Small intestine (tissue), 7 donors: ENCODE measurements around the gene EEF1AKMT1. TPM values are rescaled to one million over a fixed set of nuclear protein-coding genes. Genes with fewer than 3 reads are reported as not detected.

Source experiments
- DNase-seq, 2 donors: peaks; one replicate each; pipeline versions ENCODE4 v3.0.0 to v3.0.0-alpha.2; 2013
- FAIRE-seq: peaks from 2 replicates; lab custom pipeline; 2012; peaks lifted over from hg19 to GRCh38; lab: Jason Lieb, UNC
- H3K27ac ChIP-seq, 3 donors: one replicate each; pipeline ENCODE4 v1.5.1; 2013; ENCODE audit warnings: low read length in 2 of 3, mild to moderate bottlenecking in 2 of 3, control low read depth in 1 of 3, inconsistent platforms in 1 of 3, low read depth in 1 of 3, moderate library complexity in 1 of 3
- H3K27me3 ChIP-seq, 3 donors: one replicate each; pipeline ENCODE4 v1.6.1; 2013; ENCODE audit warnings: low read length in 3 of 3, inconsistent platforms in 1 of 3; ENCODE audit not compliant: control insufficient read depth in 3 of 3, insufficient read depth in 3 of 3
- H3K36me3 ChIP-seq, 3 donors: one replicate each; pipeline ENCODE4 v1.6.1; 2013; ENCODE audit warnings: low read length in 3 of 3, inconsistent platforms in 1 of 3, low read depth in 1 of 3, mild to moderate bottlenecking in 1 of 3, moderate library complexity in 1 of 3; ENCODE audit not compliant: control insufficient read depth in 3 of 3, insufficient read depth in 2 of 3
- H3K4me1 ChIP-seq, 3 donors: one replicate each; pipeline ENCODE4 v1.6.1; 2013; ENCODE audit warnings: low read length in 2 of 3, inconsistent platforms in 1 of 3, low read depth in 1 of 3, mild to moderate bottlenecking in 1 of 3, moderate library complexity in 1 of 3; ENCODE audit not compliant: control insufficient read depth in 3 of 3, insufficient read depth in 2 of 3
- H3K4me3 ChIP-seq, 3 donors: one replicate each; pipeline ENCODE4 v1.5.1; 2013; ENCODE audit warnings: low read length in 3 of 3, control low read depth in 1 of 3, inconsistent platforms in 1 of 3, low read depth in 1 of 3, mild to moderate bottlenecking in 1 of 3, moderate library complexity in 1 of 3
- H3K9me3 ChIP-seq, 2 donors: one replicate each; pipeline ENCODE4 v1.6.1; 2013; ENCODE audit warnings: low read depth in 1 of 2, low read length in 1 of 2; ENCODE audit not compliant: control insufficient read depth in 2 of 2, insufficient read depth in 1 of 2
- WGBS, 3 donors: extraction: QIAGEN DNeasy Blood & Tissue Kit; methylation state at CpG; one replicate each; pipeline ENCODE4 v1.1.7; 2013; 5-methylcytosine and 5-hydroxymethylcytosine counted together
- polyA plus RNA-seq, 4 donors: library from polyadenylated mRNA; stranded (reverse) in 3 of 4; unstranded in 1 of 4; fragments of 200-250 nt in 3 of 4; fragments of 120-200 nt in 1 of 4; gene quantifications; one replicate each; pipeline versions ENCODE4 v1.2.1 to v1.2.3, GENCODE V29; 2013
- donor health status: healthy with polysubstance abuse.
- donor health status: control.
- donor health status: control.
- donor health status: Bipolar disorder and iron deficiency.
- donor health status: healthy.

The EEF1AKMT1 gene
- polyA plus RNA-seq, 4 donors, result 2.5 to 10.5 (median 6.1) TPM

DNA sequence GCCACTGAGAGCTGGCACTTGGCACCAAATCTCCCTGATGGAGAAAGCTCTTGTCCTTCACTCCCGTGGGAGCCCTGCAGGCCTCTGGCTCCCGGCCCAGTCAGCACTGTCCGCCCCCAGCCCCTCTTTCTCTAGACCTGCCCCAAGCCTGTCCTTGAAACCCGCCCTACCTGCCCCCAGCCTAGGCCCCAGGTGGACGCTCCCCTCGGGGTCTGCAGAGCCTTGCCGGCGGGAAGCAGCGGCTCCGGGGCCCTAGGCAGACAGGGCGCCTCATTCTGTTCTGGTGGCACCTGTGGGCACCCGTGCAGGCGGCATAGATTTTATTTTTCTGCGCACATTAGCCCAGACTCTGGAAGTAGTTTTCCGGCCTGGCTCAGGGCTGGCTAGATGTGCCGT, 52.7 kb downstream of the EEF1AKMT1 start:
- 68 to 79% (median 77%) methylated on average over 16 of the region's 16 CpGs for WGBS, 3 donors
- no peak overlapping the region for H3K27ac ChIP-seq
- DNase-seq, result no peak
- peaks cover 0 to 8% (median 0%) of the 10 kb centered on the region in 3 donors for H3K36me3 ChIP-seq
- peaks cover 0 to 3% (median 0%) of the 10 kb centered on the region in 3 donors for H3K4me1 ChIP-seq
- H3K4me3 ChIP-seq, result peak overlapping the region in 1 of 3 donors; percentile 21
- peaks cover 0 to 19% (median 16%) of the 10 kb centered on the region in 3 donors for H3K27me3 ChIP-seq
- no peak for FAIRE-seq
- no peaks in the 10 kb centered on the region for H3K9me3 ChIP-seq

DNA sequence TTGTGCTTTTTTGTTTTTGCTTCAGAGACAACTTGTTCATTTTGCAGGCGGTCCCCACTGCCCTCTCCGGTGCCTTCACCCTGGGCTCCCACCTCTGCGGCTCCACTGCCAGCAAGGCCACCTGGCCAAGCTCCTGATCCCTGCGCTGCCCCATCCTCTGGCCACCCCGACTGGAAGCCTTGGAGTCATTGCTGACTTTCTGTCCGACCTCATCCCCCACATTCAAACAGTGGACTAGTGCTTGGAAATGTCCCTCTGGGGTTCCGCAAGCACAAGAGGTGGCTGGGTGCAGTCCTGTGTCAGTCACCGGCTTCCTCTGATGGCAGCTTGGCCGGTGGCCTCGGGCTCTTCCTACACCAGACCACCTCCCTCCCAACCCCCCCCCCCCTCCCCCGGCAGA, 53.3 kb downstream of the EEF1AKMT1 start:
- H3K4me1 ChIP-seq, result peaks cover 0 to 3% (median 0%) of the 10 kb centered on the region in 3 donors
- no peaks in the 10 kb centered on the region for H3K9me3 ChIP-seq
- peaks cover 0 to 19% (median 16%) of the 10 kb centered on the region in 3 donors for H3K27me3 ChIP-seq
- H3K27ac ChIP-seq, result no peak overlapping the region
- no peak for DNase-seq
- no peak for FAIRE-seq
- H3K4me3 ChIP-seq, result no peak overlapping the region
- H3K36me3 ChIP-seq, result peaks cover 0 to 8% (median 0%) of the 10 kb centered on the region in 3 donors
- WGBS, 3 donors, result 90 to 92% (median 92%) methylated on average over 11 of the region's 11 CpGs

DNA sequence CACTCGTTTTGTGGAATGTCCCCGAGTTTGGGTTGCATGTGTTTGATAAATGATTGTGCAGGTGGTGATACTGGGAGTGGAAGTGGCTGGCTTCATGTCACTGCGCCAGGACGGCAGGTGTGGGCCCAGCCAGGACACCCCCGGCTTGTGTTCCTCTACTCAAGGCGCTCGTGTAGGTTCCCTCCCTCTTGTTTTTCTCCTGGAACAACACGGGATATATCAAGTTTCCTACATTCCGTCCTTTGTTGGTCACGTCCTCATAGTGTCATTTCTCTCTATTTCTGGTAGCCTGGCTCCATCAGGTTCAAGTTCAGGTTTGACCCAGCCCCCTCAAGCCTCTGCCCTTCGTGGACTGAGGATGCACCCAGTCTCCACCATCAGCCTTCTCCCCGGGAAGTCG, 54.0 kb downstream of the EEF1AKMT1 start:
- Histone ChIP-seq H3K36me3 (peaks cover 0 to 8% (median 0%) of the 10 kb centered on the region in 3 donors), H3K4me3 (no peak overlapping the region), H3K4me1 (peaks cover 0 to 3% (median 0%) of the 10 kb centered on the region in 3 donors), H3K9me3 (no peaks in the 10 kb centered on the region), H3K27ac (no peak overlapping the region), H3K27me3 (peaks cover 0 to 19% (median 16%) of the 10 kb centered on the region in 3 donors)
- DNase-seq (no peak), FAIRE-seq (no peak)
- WGBS, 3 donors, result 62 to 81% (median 66%) methylated on average over 13 of the region's 13 CpGs

DNA sequence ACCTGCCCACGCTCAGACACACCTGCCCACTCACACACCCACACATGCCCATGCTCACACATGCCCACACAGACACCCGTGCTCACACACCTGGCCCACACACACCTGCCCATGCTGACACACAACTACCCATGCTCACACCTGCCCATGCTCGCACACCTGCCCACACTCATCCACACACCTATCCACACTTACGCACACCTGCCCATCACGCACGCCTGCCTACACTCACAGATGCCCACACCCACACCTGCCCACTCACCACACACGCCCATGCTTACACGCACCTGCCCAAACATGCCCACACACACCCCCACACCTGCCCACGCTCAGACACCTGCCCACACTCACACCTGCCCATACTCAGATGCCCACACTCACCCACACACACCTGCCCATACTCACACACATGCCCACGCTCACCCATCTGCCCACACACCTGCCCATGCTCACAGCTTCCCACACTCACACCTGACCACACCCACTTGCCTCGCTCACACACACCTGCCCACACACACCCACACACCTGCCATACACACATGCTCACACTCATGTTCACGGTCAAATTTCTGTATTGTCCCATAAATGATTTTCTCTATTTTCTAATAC, 54.7 kb downstream of the EEF1AKMT1 start:
- Histone ChIP-seq H3K27me3 (peaks cover 0 to 19% (median 16%) of the 10 kb centered on the region in 3 donors), H3K9me3 (no peaks in the 10 kb centered on the region), H3K4me1 (peaks cover 0 to 3% (median 0%) of the 10 kb centered on the region in 3 donors), H3K36me3 (peaks cover 0 to 8% (median 0%) of the 10 kb centered on the region in 3 donors), H3K4me3 (no peak overlapping the region), H3K27ac (no peak overlapping the region)
- DNase-seq (no peak), FAIRE-seq (no peak)
- WGBS, 3 donors, result 70 to 93% (median 72%) methylated on average over 12 of the region's 12 CpGs

DNA sequence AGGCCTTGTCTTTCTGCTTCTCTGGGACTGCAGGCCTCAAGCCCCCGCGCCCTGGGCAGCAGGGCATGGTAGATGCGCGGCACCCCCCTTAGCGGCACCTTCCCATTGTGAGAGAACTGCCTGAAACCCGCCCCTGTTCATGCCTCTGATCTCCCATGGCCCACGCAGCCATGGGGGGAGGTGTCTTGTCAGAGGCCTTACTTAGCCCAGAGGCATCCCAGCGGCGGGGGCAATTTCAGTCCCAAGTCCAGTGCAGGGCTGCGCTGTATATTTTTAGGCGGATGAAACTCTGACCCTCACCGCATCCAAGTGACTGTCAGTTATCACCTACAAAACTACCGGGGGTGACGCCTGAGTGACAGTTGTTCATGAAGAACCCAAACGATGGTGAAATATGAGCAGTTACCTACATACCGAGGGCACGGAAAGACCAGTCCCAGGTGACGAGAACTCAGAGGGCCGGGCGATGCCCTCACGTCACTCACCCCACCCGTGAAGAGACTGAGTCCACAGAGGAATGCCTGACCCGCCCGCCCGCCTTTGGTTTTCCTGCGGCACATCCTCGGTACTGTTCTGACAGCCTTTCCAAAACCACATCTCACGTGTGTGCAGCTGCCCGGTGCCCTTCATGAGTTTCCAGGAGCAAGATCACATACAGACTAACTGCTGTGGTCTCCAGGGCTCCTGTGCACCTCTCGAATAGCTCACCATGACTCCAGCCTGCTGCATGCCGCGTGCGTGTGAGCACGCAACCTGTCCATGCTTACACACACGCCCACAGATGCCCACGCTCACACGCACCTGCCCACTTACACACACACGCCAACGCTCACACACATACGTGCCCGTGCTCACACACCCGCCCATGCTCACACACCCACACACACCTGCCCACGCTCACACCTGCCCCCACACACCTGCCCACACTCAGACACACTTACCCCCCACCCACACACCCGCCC, 55.9 kb downstream of the EEF1AKMT1 start:
- Histone ChIP-seq H3K4me1 (peaks cover 0 to 3% (median 0%) of the 10 kb centered on the region in 3 donors), H3K27me3 (peaks cover 0 to 23% (median 16%) of the 10 kb centered on the region in 3 donors), H3K36me3 (peaks cover 0 to 8% (median 0%) of the 10 kb centered on the region in 3 donors), H3K27ac (no peak overlapping the region), H3K9me3 (no peaks in the 10 kb centered on the region), H3K4me3 (no peak overlapping the region)
- 84 to 91% (median 88%) methylated on average over 44 of the region's 44 CpGs for WGBS, 3 donors
- DNase-seq (no peak), FAIRE-seq (no peak)

DNA sequence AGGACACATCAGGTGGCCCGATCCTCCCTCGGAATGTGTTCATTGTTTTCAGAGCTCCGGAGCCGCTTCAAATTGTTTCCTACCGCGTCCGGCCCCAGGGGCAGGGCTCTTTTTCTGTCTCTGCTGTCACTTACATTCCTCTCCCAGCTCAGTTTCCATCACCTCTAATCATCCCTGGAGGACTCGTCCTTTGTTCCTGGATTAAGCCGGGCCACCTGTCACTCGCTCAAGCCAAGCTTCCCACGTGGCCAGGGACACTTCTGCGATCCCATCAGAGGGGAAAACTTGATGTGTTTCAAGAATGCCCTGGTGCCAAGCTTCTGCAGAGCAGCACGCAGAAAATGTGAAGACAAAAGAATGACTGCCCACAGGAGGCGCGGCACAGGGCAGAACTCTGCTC, 56.8 kb downstream of the EEF1AKMT1 start:
- no peak overlapping the region for H3K27ac ChIP-seq
- FAIRE-seq, result no peak
- H3K9me3 ChIP-seq, result no peaks in the 10 kb centered on the region
- H3K27me3 ChIP-seq, result peaks cover 0 to 17% (median 13%) of the 10 kb centered on the region in 3 donors
- no peak overlapping the region for H3K4me3 ChIP-seq
- DNase-seq, result no peak
- H3K36me3 ChIP-seq, result peaks cover 0 to 8% (median 0%) of the 10 kb centered on the region in 3 donors
- H3K4me1 ChIP-seq, result peaks cover 0 to 3% (median 0%) of the 10 kb centered on the region in 3 donors
- 59 to 82% (median 69%) methylated on average over 15 of the region's 15 CpGs for WGBS, 3 donors

DNA sequence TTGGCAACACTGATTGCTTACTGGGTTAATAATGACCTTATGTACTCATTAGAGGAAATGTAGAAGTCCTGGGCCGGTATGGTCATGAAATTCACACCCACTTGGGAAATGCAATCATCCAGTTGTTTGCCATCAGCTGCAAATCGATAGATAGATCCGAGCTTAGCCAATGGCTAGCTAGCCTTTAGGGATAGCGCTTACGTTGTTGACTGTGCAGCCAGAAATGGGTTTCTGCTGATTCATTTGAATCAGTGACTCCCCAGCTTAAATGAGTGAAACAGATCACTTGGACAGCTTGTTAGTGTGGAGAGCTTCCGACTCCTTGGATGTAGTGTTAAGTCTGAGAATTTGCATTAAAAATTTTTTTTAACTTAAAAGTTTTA, 58.4 kb downstream of the EEF1AKMT1 start:
- DNase-seq (no peak), FAIRE-seq (no peak)
- no peaks in the 10 kb centered on the region for H3K9me3 ChIP-seq
- WGBS, 3 donors, result 72 to 76% (median 75%) methylated on average over 6 of the region's 6 CpGs
- H3K4me1 ChIP-seq, result no peaks in the 10 kb centered on the region
- H3K4me3 ChIP-seq, result no peak overlapping the region
- H3K36me3 ChIP-seq, result peaks cover 0 to 8% (median 0%) of the 10 kb centered on the region in 3 donors
- peaks cover 0 to 6% (median 5%) of the 10 kb centered on the region in 3 donors for H3K27me3 ChIP-seq
- H3K27ac ChIP-seq, result no peak overlapping the region

DNA sequence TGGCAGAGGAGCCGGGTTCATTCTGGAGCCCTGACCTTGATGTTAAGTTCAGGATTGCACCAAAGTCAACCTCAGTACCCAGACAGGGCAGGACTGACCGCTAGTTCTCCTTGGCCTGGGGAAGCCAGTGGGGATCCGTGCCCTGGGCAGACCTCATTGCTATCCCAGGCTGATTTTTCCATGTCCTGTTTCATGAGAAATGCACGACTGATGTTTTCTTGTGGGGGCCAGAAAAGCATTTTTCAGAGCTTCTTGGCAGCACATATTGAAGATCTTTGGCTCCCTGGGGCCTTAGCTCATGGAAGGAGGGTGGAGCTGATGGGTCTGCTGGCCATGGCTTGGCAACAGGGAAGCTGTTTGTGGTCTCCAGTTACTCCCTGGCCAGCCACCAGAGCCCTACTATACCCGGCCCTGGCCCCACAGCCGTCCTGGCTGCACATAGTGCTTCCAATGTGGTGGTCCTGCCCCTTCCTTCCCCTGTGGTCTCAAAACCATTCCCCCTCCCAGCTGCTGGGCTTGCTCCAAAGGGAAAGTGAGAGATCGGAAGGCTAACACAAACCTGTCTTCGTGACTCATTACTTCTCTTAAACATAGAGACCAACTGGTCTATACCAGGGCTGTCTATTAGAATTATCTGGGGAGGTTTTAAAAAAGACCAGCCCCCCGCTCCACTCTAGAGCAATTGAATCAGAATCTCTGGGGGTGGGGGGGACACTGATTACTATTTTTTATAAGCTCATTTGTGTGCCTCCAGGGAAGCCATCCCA, 59.0 kb downstream of the EEF1AKMT1 start:
- peaks cover 0 to 8% (median 0%) of the 10 kb centered on the region in 3 donors for H3K36me3 ChIP-seq
- no peak for DNase-seq
- 59 to 84% (median 82%) methylated on average over 9 of the region's 9 CpGs for WGBS, 3 donors
- no peaks in the 10 kb centered on the region for H3K9me3 ChIP-seq
- H3K4me3 ChIP-seq, result no peak overlapping the region
- no peaks in the 10 kb centered on the region for H3K4me1 ChIP-seq
- peaks cover 0 to 5% (median 2%) of the 10 kb centered on the region in 3 donors for H3K27me3 ChIP-seq
- no peak for FAIRE-seq
- no peak overlapping the region for H3K27ac ChIP-seq
